ENCODE data around the gene ZMYND10. TPM values are rescaled to one million over a fixed set of nuclear protein-coding genes. Genes with fewer than 3 reads are reported as not detected.

The ZMYND10 gene
- total RNA-seq, 1 experiment from 2014 or later, result 1.4 TPM

DNA sequence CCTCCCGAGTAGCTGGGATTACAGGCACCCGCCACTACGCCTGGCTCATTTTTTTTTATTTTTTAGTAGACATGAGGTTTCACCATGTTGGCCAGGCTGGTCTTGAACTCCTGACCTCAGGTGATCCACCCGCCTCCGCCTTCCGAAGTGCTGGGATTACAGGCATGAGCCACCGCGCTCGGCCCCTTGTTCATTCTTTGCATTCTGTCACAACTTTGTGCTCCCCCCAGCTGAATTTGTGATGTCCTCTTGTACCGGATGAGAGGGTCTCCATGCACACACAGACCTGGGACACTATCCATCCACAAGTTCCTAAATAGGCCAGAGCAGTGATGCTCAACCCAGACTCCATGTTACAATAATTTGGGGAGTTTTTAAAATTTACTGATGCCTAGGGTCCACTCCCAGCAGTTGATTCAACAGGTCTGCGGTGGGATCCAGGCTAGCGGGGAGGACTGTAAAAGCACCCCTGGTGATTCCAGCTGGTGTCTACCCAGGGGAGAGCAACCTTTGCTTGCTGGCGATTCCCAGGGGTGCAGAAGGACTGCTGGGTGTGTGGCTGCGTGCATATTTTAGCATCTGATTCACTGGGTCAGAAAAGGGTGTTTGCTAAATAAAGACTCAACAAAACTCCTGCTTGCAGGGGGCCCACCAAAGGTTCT is 5.9 kb downstream of the ZMYND10 start:
- H2BK20ac ChIP-seq (ENCODE audit: low read depth, low read length, poor library complexity, severe bottlenecking), result no peak overlapping the region
- no peak overlapping the region for H2BK120ac ChIP-seq (ENCODE audit: low read depth, low read length, poor library complexity, severe bottlenecking)
- H3K9me3 ChIP-seq (ENCODE audit: control insufficient read depth, low read depth, low read length), result no peaks in the 10 kb centered on the region
- no peak for DNase-seq
- no peaks in the 10 kb centered on the region; the same call in 1 of the 2 replicates for H3K4me1 ChIP-seq (ENCODE audit: insufficient read depth, low read length)
- H4K5ac ChIP-seq (ENCODE audit: insufficient read length, low read depth, low read length), result no peak overlapping the region
- H3K79me2 ChIP-seq (ENCODE audit: insufficient read depth, low read length), result peaks cover 5% of the 10 kb centered on the region; the same call in 1 of the 2 replicates
- no CpG with 5 or more reads among the region's 14 CpGs for WGBS (ENCODE audit: extremely low coverage, insufficient read length, low lambda C conversion rate)
- peaks cover 24% of the 10 kb centered on the region for H3K23me2 ChIP-seq (ENCODE audit: insufficient read length, low read depth, low read length, poor library complexity, severe bottlenecking)
- H3K4me1 Mint-ChIP-seq, result peaks cover 25 to 39% of the 10 kb centered on the region in 2 experiments
- TF ChIP-seq CTCF (conservative IDR thresholded peaks at IDR 0.05), result no peak
- H3T11ph ChIP-seq (ENCODE audit: low read length), result no peak overlapping the region
- H3K23ac ChIP-seq (ENCODE audit: insufficient read length, low read depth, low read length), result no peak overlapping the region
- H3K27me3 Mint-ChIP-seq (ENCODE audit: low read depth), result peaks cover 60% of the 10 kb centered on the region
- no peak overlapping the region for H3K18ac ChIP-seq (ENCODE audit: insufficient read length, low read depth, low read length)
- H4K20me1 ChIP-seq (ENCODE audit: control insufficient read depth, insufficient read depth, insufficient read length), result no peaks in the 10 kb centered on the region
- no peaks in the 10 kb centered on the region for H3K79me1 ChIP-seq (ENCODE audit: insufficient read depth, low read depth, low read length, poor library complexity, severe bottlenecking)
- peak overlapping the region; percentile 33 to 63; a peak in 4 of 5 replicates for H3K4me3 Mint-ChIP-seq
- no peaks in the 10 kb centered on the region; a peak in 1 of 5 replicates for H3K9me3 Mint-ChIP-seq
- H3K27ac Mint-ChIP-seq, result no peak overlapping the region
- no peak overlapping the region for H2AFZ ChIP-seq (ENCODE audit: low read length)
- no peak overlapping the region for H4K8ac ChIP-seq (replicated peaks; ENCODE audit: insufficient read length, low read depth, low read length)
- H3K4me2 ChIP-seq (ENCODE audit: insufficient read depth, insufficient read length, low read length), result peak overlapping the region; percentile 61
- H3K14ac ChIP-seq (ENCODE audit: insufficient read depth, low read length), result no peak overlapping the region
- peaks cover 13% of the 10 kb centered on the region; the same call in 1 of the 2 replicates for H3K27me3 ChIP-seq (ENCODE audit: insufficient read depth, low read length)
- H2BK12ac ChIP-seq (ENCODE audit: insufficient read length, low read depth, low read length), result no peak overlapping the region
- no peak overlapping the region for H2BK15ac ChIP-seq (ENCODE audit: low read depth, low read length)
- no peak overlapping the region for H2AK5ac ChIP-seq (ENCODE audit: insufficient read length, low read length)
- H3K56ac ChIP-seq (ENCODE audit: insufficient read length, low read depth, low read length), result no peak overlapping the region
- no peak overlapping the region for H3K9ac ChIP-seq (ENCODE audit: extremely low read depth, insufficient read length, low read length)
- H3K4ac ChIP-seq (ENCODE audit: low read depth, low read length), result no peak overlapping the region
- no peak overlapping the region for H3K27ac ChIP-seq (ENCODE audit: insufficient read length, low read depth, low read length)
- H2BK5ac ChIP-seq (ENCODE audit: insufficient read length, low read length), result no peak overlapping the region
- H4K91ac ChIP-seq (ENCODE audit: insufficient read length, low read depth, low read length), result no peak overlapping the region
- peaks cover 0 to 2% (median 2%) of the 10 kb centered on the region in 3 experiments; a peak in 5 of 7 replicates for H3K36me3 Mint-ChIP-seq (ENCODE audit: insufficient read depth in 1 of 3, low read depth in 3 of 3)
